CD14-positive monocyte (primary cell): Measurements from ENCODE around the gene PPIB. TPM values are rescaled to one million over a fixed set of nuclear protein-coding genes. Genes with fewer than 3 reads are reported as not detected.

Experiments used
- DNase-seq, 3 donors: peaks; one replicate each; pipeline ENCODE4 v3.0.0-alpha.2; 2011 to 2022
- H2AFZ ChIP-seq: 2 replicates; pipeline ENCODE4 v1.6.0; 2012; ENCODE audit warnings: mild to moderate bottlenecking, low read depth, low read length, inconsistent platforms; ENCODE audit not compliant: insufficient read depth, poor library complexity, severe bottlenecking
- H3K27ac ChIP-seq, 2 donors: 1 replicate in 1 of 2; 2 replicates in 1 of 2; pipeline ENCODE4 v1.5.1; 2012 to 2013; ENCODE audit warnings: low read length in 2 of 2, control low read depth in 1 of 2, inconsistent platforms in 1 of 2, low read depth in 1 of 2, mild to moderate bottlenecking in 1 of 2
- H3K27me3 ChIP-seq, 2 donors: one replicate each; pipeline versions ENCODE4 v1.6.0 to v1.6.1; 2011 to 2013; ENCODE audit warnings: low read length in 2 of 2; ENCODE audit not compliant: control insufficient read depth in 2 of 2, insufficient read depth in 2 of 2
- H3K36me3 ChIP-seq, 2 donors: replicated peaks in 1 of 2; 1 replicate in 1 of 2; 2 replicates in 1 of 2; pipeline versions ENCODE4 v1.5.1 to v1.6.1; 2012 to 2013; ENCODE audit warnings: low read length in 2 of 2, control low read depth in 1 of 2, inconsistent platforms in 1 of 2, mild to moderate bottlenecking in 1 of 2; ENCODE audit not compliant: insufficient read depth in 2 of 2, control insufficient read depth in 1 of 2
- H3K4me1 ChIP-seq, 2 donors: 1 replicate in 1 of 2; 2 replicates in 1 of 2; pipeline versions ENCODE4 v1.5.1 to v1.6.1; 2012 to 2013; ENCODE audit warnings: low read length in 2 of 2, control low read depth in 1 of 2, inconsistent platforms in 1 of 2, mild to moderate bottlenecking in 1 of 2, moderate library complexity in 1 of 2; ENCODE audit not compliant: insufficient read depth in 2 of 2, control insufficient read depth in 1 of 2
- H3K4me2 ChIP-seq: replicated peaks from 2 replicates; pipeline ENCODE3; 2012; ENCODE audit warnings: low read length, moderate library complexity, mild to moderate bottlenecking; ENCODE audit not compliant: poor library complexity, severe bottlenecking; ENCODE audit errors: extremely low read depth
- H3K4me3 ChIP-seq, 3 experiments: fragments of 200-600 bp in 1 of 3; sonication (generic) in 1 of 3; replicated peaks in 1 of 3; 1 replicate in 2 of 3; 2 replicates in 1 of 3; pipeline ENCODE4 v1.5.1; 2011 to 2013; ENCODE audit warnings: low read length in 3 of 3, mild to moderate bottlenecking in 3 of 3, control low read depth in 2 of 3, low read depth in 2 of 3, inconsistent platforms in 1 of 3, moderate library complexity in 1 of 3
- H3K79me2 ChIP-seq: 2 replicates; pipeline ENCODE4 v1.6.0; 2012; ENCODE audit warnings: mild to moderate bottlenecking, control low read depth, inconsistent platforms, low read length, moderate library complexity; ENCODE audit not compliant: insufficient read depth
- H3K9ac ChIP-seq: 2 replicates; pipeline ENCODE4 v1.6.0; 2017; ENCODE audit warnings: low read length, mild to moderate bottlenecking; ENCODE audit not compliant: insufficient read depth, poor library complexity, severe bottlenecking
- H3K9me3 ChIP-seq, 2 donors: replicated peaks in 1 of 2; 1 replicate in 1 of 2; 2 replicates in 1 of 2; pipeline versions ENCODE4 v1.5.1 to v1.6.1; 2012 to 2013; ENCODE audit warnings: low read length in 2 of 2, control low read depth in 1 of 2; ENCODE audit not compliant: control insufficient read depth in 1 of 2, insufficient read depth in 1 of 2
- H4K20me1 ChIP-seq: 2 replicates; pipeline ENCODE4 v1.6.0; 2012; ENCODE audit warnings: mild to moderate bottlenecking, low read length, control low read depth, moderate library complexity; ENCODE audit not compliant: insufficient read depth
- H3K27ac Mint-ChIP-seq, 7 donors: one replicate each; pipeline ENCODE4 v1.8.0; 2020; ENCODE audit warnings: mild to moderate bottlenecking in 7 of 7, mixed read lengths in 7 of 7, moderate library complexity in 6 of 7, inconsistent platforms in 2 of 7
- H3K27me3 Mint-ChIP-seq, 3 donors: one replicate each; pipeline ENCODE4 v1.8.0; 2021 to 2022; ENCODE audit warnings: low read depth in 3 of 3, mild to moderate bottlenecking in 3 of 3, mixed read lengths in 3 of 3, moderate library complexity in 3 of 3, inconsistent platforms in 1 of 3
- H3K36me3 Mint-ChIP-seq, 2 donors: one replicate each; pipeline ENCODE4 v1.8.0; 2020; ENCODE audit warnings: mixed read lengths in 2 of 2, inconsistent platforms in 1 of 2, mild to moderate bottlenecking in 1 of 2
- H3K4me1 Mint-ChIP-seq: one replicate; pipeline ENCODE4 v1.8.0; 2020; ENCODE audit warnings: mild to moderate bottlenecking, mixed read lengths
- H3K4me3 Mint-ChIP-seq, 2 donors: one replicate each; pipeline ENCODE4 v1.8.0; 2020; ENCODE audit warnings: mild to moderate bottlenecking in 2 of 2, mixed read lengths in 2 of 2, moderate library complexity in 1 of 2
- H3K9me3 Mint-ChIP-seq, 7 donors: one replicate each; pipeline ENCODE4 v1.8.0; 2020 to 2022; ENCODE audit warnings: mixed read lengths in 7 of 7, mild to moderate bottlenecking in 6 of 7, moderate library complexity in 6 of 7, inconsistent platforms in 2 of 7
- CTCF ChIP-seq: fragments of 200-600 bp; IDR thresholded peaks from one replicate; pipeline ENCODE4 v1.8.0; 2022; ENCODE audit warnings: antibody characterized with exemption, mild to moderate bottlenecking
- WGBS: methylation state at CpG from one replicate; pipeline ENCODE4 v1.1.5; 2013; ENCODE audit warnings: missing lambda C conversion rate; ENCODE audit not compliant: insufficient coverage; 5-methylcytosine and 5-hydroxymethylcytosine counted together
- intact Hi-C, 2 donors: fragments of 100-400 bp; cut with micrococcal nuclease; formaldehyde crosslinking; loops; one replicate each; pipeline versions ENCODE4 v1.15.0 to v1.15.1; 2023
- polyA plus RNA-seq, 3 donors: library from polyadenylated mRNA; depleted of rRNA in 1 of 3; unstranded in 2 of 3; stranded (reverse) in 1 of 3; fragments of 300-500 nt in 2 of 3; fragments of >200 nt in 1 of 3; fragmentation: Illumina TruSeq in 2 of 3; gene quantifications; 1 replicate in 2 of 3; 2 replicates in 1 of 3; pipeline ENCODE4 v1.2.3, GENCODE V29; 2012 to 2021

Gene PPIB
- polyA plus RNA-seq, 3 donors, result 224 to 532 (median 520) TPM

DNA sequence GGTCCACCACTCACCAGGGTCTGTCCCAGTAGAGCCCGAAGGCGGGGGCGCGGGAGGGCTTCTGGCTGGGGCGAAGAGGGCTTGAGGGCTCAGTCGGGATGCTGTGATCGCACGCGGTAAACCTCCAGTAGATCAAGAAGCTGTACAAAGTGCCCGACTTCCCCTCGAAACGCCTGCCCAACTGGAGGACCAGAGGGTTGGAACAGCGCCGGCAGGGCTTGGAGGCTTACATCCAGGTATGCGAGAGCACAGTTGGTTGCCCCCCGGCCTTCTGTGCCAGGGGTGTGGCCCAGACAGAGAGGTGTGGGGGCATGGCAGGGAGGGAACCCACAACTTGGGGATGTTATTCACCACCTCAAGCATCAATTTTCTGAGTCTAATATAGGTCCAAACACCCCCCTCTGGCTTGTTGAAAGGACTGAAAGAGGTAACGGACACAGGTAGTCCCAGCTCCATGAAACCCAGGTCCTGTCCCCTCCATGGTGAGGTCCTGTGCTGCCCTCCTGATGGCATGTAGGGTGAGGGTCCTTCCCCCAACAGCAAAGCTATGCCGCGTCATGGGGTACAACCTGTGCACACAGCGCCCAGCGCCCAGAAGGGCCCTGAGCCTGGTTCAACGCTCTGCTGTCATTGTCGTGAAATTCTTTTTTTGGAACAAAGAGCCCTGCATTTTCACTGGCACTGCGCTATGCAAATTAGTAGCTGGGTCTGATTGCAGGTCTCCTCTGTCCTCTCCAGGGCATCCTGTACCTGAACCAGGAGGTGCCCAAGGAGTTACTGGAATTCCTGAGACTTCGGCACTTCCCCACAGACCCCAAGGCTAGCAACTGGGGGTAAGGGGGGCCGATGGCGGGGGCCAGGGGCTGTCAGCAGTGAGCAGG lies 10.1 kb downstream of the PPIB start:
- peaks cover 1% of the 10 kb centered on the region for H3K79me2 ChIP-seq
- Mint-ChIP-seq H3K4me1 (peaks cover 38% of the 10 kb centered on the region), H3K27me3 (peaks cover 24 to 34% (median 29%) of the 10 kb centered on the region in 3 donors), H3K36me3 (peaks cover 31 to 39% of the 10 kb centered on the region in 2 donors), H3K27ac (no peak overlapping the region), H3K4me3 (peak overlapping the region; percentile 70 to 83), H3K9me3 (peaks cover 0 to 7% (median 2%) of the 10 kb centered on the region in 7 donors)
- H3K9ac ChIP-seq, result peak overlapping the region; percentile 43
- TF ChIP-seq CTCF, result no peak
- H3K4me3 ChIP-seq, result peak overlapping the region in 1 of 3 experiments; percentile 69
- peaks cover 17 to 25% of the 10 kb centered on the region in 2 donors for H3K27me3 ChIP-seq
- H3K9me3 ChIP-seq, result no peaks in the 10 kb centered on the region
- peaks cover 40 to 47% of the 10 kb centered on the region in 2 donors for H3K4me1 ChIP-seq
- H3K27ac ChIP-seq, result no peak overlapping the region
- DNase-seq, result peak in 2 of 3 donors; percentile 13 to 19
- no peak overlapping the region for H2AFZ ChIP-seq
- H3K4me2 ChIP-seq, result peak overlapping the region; percentile 80
- intact Hi-C loops, result loop anchor here in 1 of 2 donors (5.0 kb wide), 1 partner anchor 400 kb away; no protein-coding TSS in a partner anchor
- 20% methylated on average over 19 of the region's 27 CpGs for WGBS
- H3K36me3 ChIP-seq, result peaks cover 35 to 38% of the 10 kb centered on the region in 2 donors
- peaks cover 62% of the 10 kb centered on the region for H4K20me1 ChIP-seq

DNA sequence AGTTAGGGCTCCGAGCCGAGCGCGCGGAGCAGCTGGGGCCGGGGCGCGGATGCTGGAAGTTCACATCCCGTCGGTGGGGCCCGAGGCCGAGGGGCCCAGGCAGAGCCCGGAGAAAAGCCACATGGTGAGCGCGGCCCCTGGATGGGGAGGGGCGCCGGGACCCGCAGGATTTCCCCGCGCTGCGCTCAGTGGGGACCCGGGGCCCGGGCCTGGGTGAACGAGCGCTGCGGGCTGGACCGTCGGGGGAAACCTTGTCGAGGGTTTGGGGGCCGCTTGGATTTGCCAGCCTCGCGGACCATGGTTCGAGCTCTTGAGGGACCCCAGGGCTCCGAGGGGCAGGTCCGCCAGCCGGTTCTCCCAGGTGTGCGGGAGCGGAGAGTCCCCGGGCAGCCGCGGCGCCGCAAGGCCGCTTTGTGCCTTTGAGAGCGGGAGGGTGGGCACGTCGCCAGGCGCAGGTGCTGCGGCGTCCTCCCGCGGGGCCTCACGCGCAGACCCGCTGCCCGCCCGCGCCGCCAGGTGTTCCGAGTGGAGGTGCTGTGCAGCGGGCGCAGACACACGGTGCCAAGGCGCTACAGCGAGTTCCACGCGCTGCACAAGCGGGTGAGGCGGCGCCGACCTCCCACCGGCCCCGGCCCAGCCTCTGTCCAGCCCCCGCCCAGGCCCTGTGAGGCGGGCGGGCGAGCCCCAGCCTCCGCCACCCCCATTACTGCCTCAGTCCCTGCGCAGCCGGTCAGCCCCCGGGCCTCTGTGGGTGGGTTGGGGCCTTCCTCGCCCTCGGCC lies 10.9 kb downstream of the PPIB start, which contains the start of gene SNX22:
SNX22 (plus strand) TSS at position 5 of the 780 bp plus-strand sequence; CDS start at position 50, 45 bp downstream.
- Histone ChIP-seq H3K4me2 (peak within 1 kb of the TSS; percentile 80), H3K4me3 (peak within 1 kb of the TSS; percentile 21 to 69 (median 26)), H3K36me3 (peaks cover 26 to 30% of the 10 kb centered on the region in 2 donors), H3K27ac (no peak within 1 kb of the TSS), H4K20me1 (peaks cover 54% of the 10 kb centered on the region), H3K9me3 (no peaks in the 10 kb centered on the region), H2AFZ (peak within 1 kb of the TSS; percentile 57), H3K4me1 (peaks cover 40 to 47% of the 10 kb centered on the region in 2 donors), H3K9ac (peak within 1 kb of the TSS; percentile 43), H3K79me2 (no peaks in the 10 kb centered on the region), H3K27me3 (peaks cover 17 to 25% of the 10 kb centered on the region in 2 donors)
- under 1% methylated on average over 77 of the region's 83 CpGs for WGBS
- no peak for DNase-seq
- H3K27ac Mint-ChIP-seq, result peak within 1 kb of the TSS in 2 of 7 donors; percentile 30 to 78
- no peak for TF ChIP-seq CTCF
- peaks cover 23 to 31% of the 10 kb centered on the region in 2 donors for H3K36me3 Mint-ChIP-seq
- intact Hi-C loops, result loop anchor here in 1 of 2 donors (5.0 kb wide), 1 partner anchor 400 kb away; no protein-coding TSS in a partner anchor
- H3K27me3 Mint-ChIP-seq, result peaks cover 24 to 34% (median 29%) of the 10 kb centered on the region in 3 donors
- H3K4me3 Mint-ChIP-seq, result peak within 1 kb of the TSS; percentile 77 to 85
- peaks cover 0 to 7% (median 2%) of the 10 kb centered on the region in 7 donors for H3K9me3 Mint-ChIP-seq
- H3K4me1 Mint-ChIP-seq, result peaks cover 38% of the 10 kb centered on the region
